Measurements from ENCODE around the gene SLC13A3.

The SLC13A3 gene

GRCh38 chr20:46605978-46606816 lies 45.1 kb downstream of the SLC13A3 start:
- no peak for DNase-seq (ENCODE audit: low read depth in 2 of 2)

GRCh38 chr20:46605181-46605580 lies 46.1 kb downstream of the SLC13A3 start:
- DNase-seq (ENCODE audit: low read depth in 2 of 2): no peak

- no peak for DNase-seq (ENCODE audit: low read depth in 2 of 2)
Observed at GRCh38 chr20:46604551-46605133, 46.6 kb downstream of the SLC13A3 start.

DNA sequence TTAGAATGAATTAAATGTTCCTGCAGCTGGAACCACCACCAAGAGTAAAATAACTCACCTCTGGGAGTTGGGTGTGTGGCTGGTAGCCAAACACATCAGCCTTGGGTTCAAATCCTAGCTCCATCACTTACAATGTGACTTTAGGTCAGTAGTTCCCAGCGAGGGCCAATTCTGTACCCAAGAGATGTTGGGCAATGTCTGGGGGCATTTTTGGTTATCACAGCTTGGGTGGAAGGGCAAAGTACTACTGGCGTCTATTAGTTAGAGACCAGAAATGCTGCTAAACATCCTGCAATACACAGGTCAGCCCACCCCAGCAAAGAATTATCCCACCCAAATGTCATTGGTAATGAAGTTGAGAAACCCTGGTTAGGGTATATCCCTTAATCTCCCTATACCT lies 48.8 kb downstream of the SLC13A3 start:
- DNase-seq (ENCODE audit: low read depth in 2 of 2): no peak

DNA sequence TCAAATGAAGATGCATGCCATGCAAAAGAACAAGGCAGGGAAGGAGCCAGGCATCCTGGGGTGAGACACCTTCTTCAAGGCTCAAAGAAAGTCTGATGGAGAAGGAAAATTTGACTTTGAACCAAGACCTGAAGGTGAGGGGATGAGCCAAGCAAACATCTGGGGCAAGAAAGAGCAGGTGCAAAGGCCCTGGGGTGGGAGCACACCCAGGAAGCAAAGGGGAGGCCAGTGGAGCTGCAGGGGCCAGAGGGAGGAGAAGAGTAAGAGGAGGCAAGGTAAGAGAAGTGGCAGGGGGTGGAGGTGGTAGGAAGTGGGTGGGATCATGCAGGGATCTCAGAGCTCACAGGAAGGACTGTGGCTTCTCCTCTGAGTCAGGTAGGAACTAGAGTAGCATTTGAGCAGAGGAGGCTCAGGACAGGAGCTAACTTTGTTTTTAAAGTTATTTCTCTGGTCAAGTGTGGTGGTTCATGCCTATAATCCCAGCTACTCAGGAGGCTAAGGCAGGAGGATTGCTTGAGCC lies 49.6 kb downstream of the SLC13A3 start:
- DNase-seq (ENCODE audit: low read depth in 2 of 2): no peak

DNA sequence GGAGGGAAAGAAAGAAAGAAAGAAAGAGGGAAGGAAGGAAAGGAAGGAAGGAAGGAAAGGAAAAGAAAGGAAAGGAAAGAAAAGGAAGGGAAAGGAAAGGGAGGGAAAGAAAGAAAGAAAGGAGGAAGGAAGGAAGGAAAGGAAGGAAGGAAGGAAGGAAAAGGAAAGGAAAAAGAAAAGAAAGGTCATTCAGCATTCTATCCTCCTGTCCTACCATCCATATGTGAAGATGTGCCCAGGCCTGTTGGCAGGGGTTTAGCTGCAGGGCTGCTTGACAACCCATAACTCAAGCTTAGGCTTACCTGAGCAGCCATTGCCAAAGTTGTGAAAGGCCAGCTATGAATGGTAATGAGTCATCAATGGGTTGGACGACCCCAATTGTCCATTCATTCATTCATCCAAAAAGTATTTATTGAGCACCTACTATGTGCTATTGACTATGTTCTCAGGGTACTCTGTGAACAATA lies 50.9 kb downstream of the SLC13A3 start:
- no peak for DNase-seq (ENCODE audit: low read depth in 2 of 2)

DNA sequence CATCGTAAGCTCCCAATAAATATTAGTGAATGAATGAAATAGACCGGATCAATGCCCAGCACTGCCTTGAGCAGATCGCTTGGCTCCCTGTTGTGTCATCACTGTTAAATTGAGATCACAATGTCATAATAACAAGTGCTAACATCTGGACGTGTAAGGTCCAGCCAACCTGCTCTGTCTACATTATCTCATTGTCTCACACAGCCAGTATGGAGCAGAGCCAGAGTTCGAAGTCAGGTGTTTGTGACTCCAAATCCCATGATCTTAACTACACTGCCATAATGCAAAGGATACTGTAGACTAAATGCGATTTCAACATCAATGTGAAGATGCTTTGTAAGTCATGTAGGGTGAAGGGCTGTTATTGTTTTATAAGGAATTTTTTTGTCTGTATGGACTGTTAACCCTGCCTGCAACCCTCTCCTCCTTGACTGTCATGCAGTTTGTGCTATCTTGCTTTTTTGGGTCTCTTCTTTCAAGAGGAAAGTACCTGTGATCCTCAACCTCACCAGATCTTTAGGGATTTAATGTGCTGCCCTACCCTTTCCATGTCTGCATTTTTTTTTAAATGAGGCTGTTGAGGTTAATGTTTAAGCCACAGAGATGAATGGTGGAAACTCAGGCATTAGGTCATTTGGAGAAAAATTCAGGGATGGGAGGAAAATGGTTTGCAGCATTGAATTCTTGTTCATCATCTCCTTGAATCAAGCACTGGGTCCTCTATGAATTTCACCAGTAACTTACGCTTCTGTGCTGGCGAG lies 51.9 kb downstream of the SLC13A3 start:
- no peak for DNase-seq (ENCODE audit: low read depth in 2 of 2)

GRCh38 chr20:46595933-46596332 lies 55.3 kb downstream of the SLC13A3 start:
- no peak for DNase-seq (ENCODE audit: low read depth in 2 of 2)

DNA sequence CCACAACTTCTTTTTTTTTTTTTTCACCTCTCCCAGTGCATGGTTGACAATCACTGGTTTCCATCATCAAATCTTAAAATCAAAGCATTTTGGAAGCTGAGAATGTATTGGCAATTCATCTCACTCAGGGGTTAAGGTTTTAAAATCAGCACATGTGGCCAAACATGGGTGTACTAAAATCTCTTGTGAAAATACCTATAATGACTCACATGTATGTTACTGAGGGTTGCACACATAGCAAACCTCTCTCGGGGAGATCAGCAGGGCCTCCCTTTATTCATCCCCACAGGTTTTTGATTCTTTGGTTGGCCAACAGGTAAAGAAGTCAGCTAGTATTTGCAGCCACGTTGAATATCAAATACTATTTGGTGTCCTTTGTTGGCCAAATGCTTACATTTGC lies 56.5 kb downstream of the SLC13A3 start:
- DNase-seq (ENCODE audit: low read depth in 2 of 2): no peak

DNA sequence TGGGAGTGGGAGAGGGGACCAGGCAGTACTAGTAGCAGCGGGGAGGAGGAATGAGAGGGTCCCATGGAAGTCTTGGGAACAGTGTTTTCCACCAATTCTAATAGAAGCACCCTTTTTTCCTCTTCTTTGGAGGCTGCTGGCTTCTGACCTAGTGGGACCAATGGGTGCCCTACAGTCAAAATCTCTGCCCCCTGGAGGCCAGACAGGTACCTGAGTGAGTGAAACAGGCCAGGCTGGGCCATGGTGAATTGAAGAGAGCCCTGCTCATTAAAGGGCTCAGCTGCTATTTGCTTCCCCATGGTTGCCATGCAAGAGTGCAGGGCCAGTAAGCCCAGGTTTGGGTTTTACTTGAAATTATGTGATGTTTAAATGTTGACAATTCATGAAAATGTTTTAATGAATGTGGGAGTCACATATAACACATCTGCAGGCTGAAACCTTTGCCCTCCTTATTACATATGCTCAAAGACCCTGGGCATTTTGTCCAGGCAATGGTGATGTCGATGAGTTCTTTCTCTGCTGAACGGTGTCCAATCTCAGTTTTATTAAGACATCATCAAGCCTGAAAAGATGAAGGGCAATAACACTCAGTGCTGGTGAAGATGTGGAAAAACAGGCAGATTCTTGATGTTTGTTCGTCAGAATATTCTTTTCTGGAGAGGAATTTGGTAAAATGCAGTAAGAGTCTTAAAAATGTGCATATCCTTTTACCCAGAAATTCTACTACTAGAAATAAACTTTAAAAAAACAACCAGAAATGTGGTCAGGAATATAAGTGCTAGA lies 58.5 kb downstream of the SLC13A3 start:
- DNase-seq (ENCODE audit: low read depth in 2 of 2): peak in 1 of 2 donors; percentile 2

GRCh38 chr20:46590443-46590842 lies 60.8 kb downstream of the SLC13A3 start:
- DNase-seq (ENCODE audit: low read depth in 2 of 2): no peak

- DNase-seq (ENCODE audit: low read depth in 2 of 2): no peak
Observed at GRCh38 chr20:46588532-46589511, 62.4 kb downstream of the SLC13A3 start.

- DNase-seq (ENCODE audit: low read depth in 2 of 2): no peak
Observed at GRCh38 chr20:46587986-46588385, 63.3 kb downstream of the SLC13A3 start.

DNA sequence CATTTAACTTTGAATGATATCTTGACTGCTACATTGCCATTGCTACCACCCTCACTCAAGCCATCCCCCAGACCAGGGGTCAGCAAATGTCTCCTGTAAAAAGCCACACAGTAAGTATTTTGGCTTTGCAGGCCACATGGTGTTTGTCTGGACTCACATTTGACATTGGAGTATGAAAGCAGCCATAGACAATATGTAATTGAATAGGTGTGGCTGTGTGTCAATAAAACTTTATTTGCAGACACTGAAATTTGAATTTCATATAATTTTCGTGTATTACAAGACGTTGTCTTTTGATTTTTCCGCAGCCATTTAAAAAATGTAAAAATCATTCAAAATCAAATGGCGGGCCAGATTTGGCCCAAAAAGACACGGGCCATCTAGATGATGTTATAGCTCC lies 64.5 kb downstream of the SLC13A3 start:
- no peak for DNase-seq (ENCODE audit: low read depth in 2 of 2)

DNA sequence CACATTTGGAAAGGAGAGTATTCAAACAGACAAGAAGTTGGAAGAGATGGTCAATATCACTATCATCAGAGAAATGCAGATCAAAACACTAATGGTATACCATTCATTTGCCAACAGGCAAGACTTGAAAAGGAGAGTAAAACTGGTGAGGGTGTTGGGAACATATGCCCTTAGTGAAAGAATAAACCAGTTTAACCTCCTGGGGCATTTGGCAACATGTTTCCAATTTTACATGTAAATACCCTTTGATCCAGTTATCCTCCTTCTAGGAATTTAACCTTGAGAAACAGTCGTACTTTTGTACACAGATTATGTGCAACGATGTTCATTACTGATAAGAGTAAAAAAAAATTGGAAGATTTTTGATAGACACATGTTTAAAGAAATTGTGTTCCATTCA lies 66.8 kb downstream of the SLC13A3 start:
- no peak for DNase-seq (ENCODE audit: low read depth in 2 of 2)

DNA sequence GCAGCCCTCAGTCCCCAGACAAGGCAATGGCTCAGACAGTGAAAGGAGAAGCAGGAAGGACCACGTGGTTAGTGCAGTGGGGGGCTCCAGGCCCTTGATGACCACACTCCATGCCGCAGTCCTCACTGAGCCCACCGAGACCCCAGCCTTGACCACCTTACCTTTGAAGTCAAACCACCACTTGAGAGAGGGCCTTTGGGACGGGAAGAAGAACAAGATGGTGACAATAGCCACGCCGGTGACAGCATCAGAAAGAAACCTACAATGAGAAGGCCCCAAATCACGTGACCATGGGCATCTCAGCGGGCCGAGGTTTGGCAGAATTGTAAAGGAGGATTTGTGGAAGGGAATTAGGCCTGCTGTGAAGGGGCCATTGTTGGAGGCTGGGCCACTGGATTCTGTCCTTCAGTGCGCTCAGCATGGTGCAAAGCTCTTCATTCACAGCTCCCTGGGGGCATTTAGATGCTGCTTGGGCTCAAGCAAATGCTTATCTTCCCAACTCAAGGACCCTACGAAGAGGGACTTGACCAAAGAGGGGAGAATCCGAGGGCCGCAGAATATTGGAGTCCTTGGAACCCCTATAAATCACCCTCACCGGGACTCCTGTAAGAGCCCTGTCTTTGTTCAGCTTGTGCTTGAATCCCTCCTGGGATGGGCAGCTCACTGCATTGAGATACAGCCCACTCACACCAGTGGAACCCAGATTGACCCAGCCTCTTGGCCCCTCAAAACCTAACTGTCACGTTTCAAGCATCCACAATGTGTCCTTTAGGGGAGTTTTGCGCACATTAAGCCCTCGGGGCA lies 67.6 kb downstream of the SLC13A3 start:
- DNase-seq (ENCODE audit: low read depth in 2 of 2): no peak

DNA sequence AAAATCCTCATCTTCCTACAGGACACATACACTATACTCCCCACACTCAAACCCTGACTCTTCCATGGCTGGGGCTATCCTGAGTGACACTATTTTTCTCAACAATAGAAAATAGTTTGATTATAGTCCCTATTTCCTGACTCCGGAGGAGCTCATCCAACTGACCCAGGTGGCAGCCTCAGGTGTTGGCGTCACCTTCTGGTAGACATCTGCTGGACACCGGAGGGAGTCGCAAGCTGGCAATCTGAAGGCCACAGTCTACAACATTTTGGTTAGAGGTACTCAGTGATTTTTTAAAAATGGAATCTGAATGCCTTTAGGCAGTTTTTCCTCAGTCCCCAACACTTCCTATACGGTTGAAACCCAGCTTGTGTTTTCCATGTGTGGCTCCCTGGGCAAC lies 68.6 kb downstream of the SLC13A3 start:
- DNase-seq (ENCODE audit: low read depth in 2 of 2): no peak

GRCh38 chr20:46581391-46581790 lies 69.9 kb downstream of the SLC13A3 start:
- no peak for DNase-seq (ENCODE audit: low read depth in 2 of 2)

DNA sequence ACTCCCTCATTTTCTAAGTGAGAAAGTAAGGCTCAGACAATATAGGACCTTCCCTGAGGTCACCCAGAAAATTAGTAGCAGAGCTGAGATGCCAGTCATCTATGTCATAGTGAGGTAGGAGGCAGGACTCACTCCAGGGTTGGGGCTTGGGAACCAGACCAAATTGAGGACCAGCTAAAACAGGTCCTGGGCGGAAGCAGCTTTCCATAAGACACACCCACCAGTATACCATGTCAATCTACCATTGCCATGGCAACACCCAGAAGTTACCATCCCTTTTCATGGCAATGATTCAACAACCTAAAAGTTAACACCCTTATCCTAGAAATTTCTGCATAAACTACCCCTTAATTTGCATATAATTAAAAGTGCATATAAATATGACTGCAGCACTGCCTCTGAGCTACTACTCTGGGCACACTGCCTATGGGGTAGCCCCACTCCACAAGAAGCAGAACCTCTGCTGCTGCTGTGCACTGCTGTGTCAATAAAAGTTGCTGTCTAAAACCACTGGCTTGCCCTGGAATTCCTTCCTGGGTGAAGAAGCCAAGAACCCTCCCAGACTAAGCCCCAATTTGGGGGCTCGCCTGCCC lies 70.5 kb downstream of the SLC13A3 start:
- DNase-seq (ENCODE audit: low read depth in 2 of 2): no peak
